HCT116 (cell line): ENCODE measurements around the gene DOCK3. TPM values are rescaled to one million over a fixed set of nuclear protein-coding genes. Genes with fewer than 3 reads are reported as not detected.

ENCODE experiments used
- ATAC-seq: fragments of 200-7000 bp; cut with Tn5 transposase; 2 replicates; pipeline ENCODE4 v1.9.1; 2020; ENCODE audit warnings: mild to moderate bottlenecking, moderate library complexity
- BruUV-seq: library from RNA; stranded (reverse); fragments of 400-500 nt; replicated peaks from 2 replicates; lab custom pipeline; 2021; lab: Mats Ljungman, UMichigan
- CTCF ChIA-PET: fragments of 300-600 bp; sonication (Branson Sonifier 250); formaldehyde crosslinking; loops from one replicate; lab custom pipeline; 2021; ENCODE audit warnings: antibody characterized with exemption; lab: Charles Lee
- POLR2A ChIA-PET: fragments of 300-600, 350-600 bp; sonication (Branson Sonifier 250); formaldehyde crosslinking; loops from one replicate; lab custom pipeline; 2021; ENCODE audit warnings: antibody characterized with exemption; lab: Charles Lee
- RAD21 ChIA-PET, 2 experiments: fragments of 300-600 bp; sonication (Branson Sonifier 250); formaldehyde crosslinking; loops; one replicate each; lab custom pipeline; 2023; ENCODE audit warnings: low total read pairs in 2 of 2; ENCODE audit not compliant: uncharacterized antibody in 2 of 2, unreplicated experiment in 2 of 2, low non-redundant PET in 1 of 2; lab: Charles Lee
- DNase-seq: peaks from one replicate; pipeline ENCODE4 v3.0.0-alpha.2; 2010; ENCODE audit warnings: low read depth, low spot score
- H2AFZ ChIP-seq: fragments of 200-600 bp; shearing (Covaris generic), sonication (generic); 2 replicates; pipeline ENCODE4 v1.6.1; 2017; ENCODE audit warnings: low read depth, mixed run types, mixed read lengths, antibody characterized with exemption, low read length; ENCODE audit not compliant: poor library complexity, severe bottlenecking
- H3K27ac ChIP-seq: 2 replicates; pipeline ENCODE4 v1.5.1; 2012; ENCODE audit warnings: low read depth, low read length
- H3K27me3 ChIP-seq: fragments of 200-600 bp; sonication (generic); 2 replicates; pipeline ENCODE4 v1.6.1; 2016; ENCODE audit warnings: mixed run types, low read length, mixed read lengths; ENCODE audit not compliant: insufficient read depth
- H3K36me3 ChIP-seq, 2 experiments: fragments of 200-500 bp in 1 of 2; fragments of 200-600 bp in 1 of 2; sonication (Bioruptor generic) in 1 of 2; sonication (generic) in 1 of 2; 2 replicates each; pipeline versions ENCODE4 v1.5.1 to v1.6.1; 2014 to 2016; ENCODE audit warnings: low read length in 2 of 2, inconsistent platforms in 1 of 2, mixed read lengths in 1 of 2, mixed run types in 1 of 2; ENCODE audit not compliant: insufficient read depth in 2 of 2, control insufficient read depth in 1 of 2
- H3K4me1 ChIP-seq, 2 experiments: fragments of 200-600 bp in 1 of 2; sonication (generic) in 1 of 2; 2 replicates each; pipeline versions ENCODE4 v1.5.1 to v1.6.1; 2012 to 2017; ENCODE audit warnings: low read length in 2 of 2, inconsistent platforms in 1 of 2, mild to moderate bottlenecking in 1 of 2, mixed read lengths in 1 of 2, mixed run types in 1 of 2, moderate library complexity in 1 of 2; ENCODE audit not compliant: insufficient read depth in 2 of 2, control insufficient read depth in 1 of 2
- H3K4me2 ChIP-seq: fragments of 200-600 bp; sonication (generic); 2 replicates; pipeline ENCODE4 v1.6.1; 2017; ENCODE audit warnings: mixed run types, low read length, mixed read lengths
- H3K4me3 ChIP-seq, 2 experiments: fragments of 200-600 bp in 1 of 2; sonication (generic) in 1 of 2; replicated peaks in 1 of 2; 2 replicates each; pipeline ENCODE4 v1.5.1; 2011 to 2016; ENCODE audit warnings: low read length in 2 of 2, control low read depth in 1 of 2, low read depth in 1 of 2, mild to moderate bottlenecking in 1 of 2, mixed read lengths in 1 of 2, mixed run types in 1 of 2
- H3K79me2 ChIP-seq: fragments of 200-600 bp; sonication (generic); 2 replicates; pipeline ENCODE4 v1.6.1; 2017; ENCODE audit warnings: mild to moderate bottlenecking, mixed run types, low read length, moderate library complexity, mixed read lengths; ENCODE audit not compliant: insufficient read depth
- H3K9ac ChIP-seq: fragments of 200-600 bp; sonication (generic); 2 replicates; pipeline ENCODE4 v1.6.1; 2016; ENCODE audit warnings: low read length, mixed read lengths
- H3K9me2 ChIP-seq: fragments of 200-600 bp; sonication (generic), shearing (Covaris generic); 2 replicates; pipeline ENCODE4 v1.6.1; 2017; ENCODE audit warnings: mixed run types, mild to moderate bottlenecking, moderate library complexity; ENCODE audit not compliant: insufficient read depth
- H3K9me3 ChIP-seq, 2 experiments: fragments of 200-500 bp in 1 of 2; fragments of 200-600 bp in 1 of 2; sonication (Bioruptor generic) in 1 of 2; sonication (generic) in 1 of 2; 2 replicates each; pipeline ENCODE4 v1.6.1; 2014 to 2017; ENCODE audit warnings: low read length in 2 of 2, mixed read lengths in 2 of 2, inconsistent platforms in 1 of 2, low read depth in 1 of 2, mild to moderate bottlenecking in 1 of 2, mixed run types in 1 of 2, moderate library complexity in 1 of 2; ENCODE audit not compliant: control insufficient read depth in 1 of 2, insufficient read depth in 1 of 2
- H4K20me1 ChIP-seq: fragments of 200-600 bp; sonication (generic), shearing (Covaris generic); 2 replicates; pipeline ENCODE4 v1.6.1; 2017; ENCODE audit warnings: mixed run types, mild to moderate bottlenecking, moderate library complexity; ENCODE audit not compliant: insufficient read depth
- EZH2 ChIP-seq: fragments of 200-600 bp; sonication (generic); IDR thresholded peaks from 2 replicates; pipeline ENCODE4 v1.6.1; 2017; ENCODE audit warnings: antibody characterized with exemption, mixed run types
- EZH2phosphoT487 ChIP-seq: fragments of 200-600 bp; IDR thresholded peaks from 2 replicates; pipeline ENCODE4 v1.6.1; 2018; ENCODE audit warnings: antibody characterized with exemption, borderline replicate concordance
- POLR2AphosphoS5 ChIP-seq: IDR thresholded peaks from 2 replicates; pipeline ENCODE4 v1.6.1; 2011; ENCODE audit warnings: mild to moderate bottlenecking, low read depth, low read length, moderate library complexity
- SIN3A ChIP-seq: IDR thresholded peaks from 2 replicates; pipeline ENCODE4 v1.6.1; 2012; ENCODE audit warnings: low read depth
- SP1 ChIP-seq: IDR thresholded peaks from 2 replicates; pipeline ENCODE4 v1.6.1; 2012; ENCODE audit warnings: low read depth
- TCF7L2 ChIP-seq: IDR thresholded peaks from 2 replicates; pipeline ENCODE4 v1.7.0; 2011; ENCODE audit warnings: borderline replicate concordance, inconsistent platforms; ENCODE audit not compliant: insufficient read depth, insufficient read length; ENCODE audit errors: extremely low read depth
- ZFX ChIP-seq: fragments of 450-650 bp; IDR thresholded peaks from 2 replicates; pipeline ENCODE4 v1.6.1; 2017
- ZNF274 ChIP-seq: fragments of 200-500 bp; sonication (Bioruptor generic); IDR thresholded peaks from 2 replicates; pipeline ENCODE4 v1.6.1; 2014; ENCODE audit warnings: mild to moderate bottlenecking, low read depth, low read length, inconsistent platforms
- intact Hi-C: fragments of 100-400 bp; cut with micrococcal nuclease; formaldehyde crosslinking; loops from 2 replicates; pipeline ENCODE4 v1.10.0; 2022
- total RNA-seq: library from RNA; stranded (reverse); gene quantifications from one replicate; pipeline ENCODE4 v1.2.1, GENCODE V29; 2021; ENCODE audit not compliant: unreplicated experiment
- TF ChIP-seq, protein P1 (sequence below): IDR thresholded peaks from 2 replicates; pipeline ENCODE4 v1.6.1; 2011; ENCODE audit warnings: mild to moderate bottlenecking, low read length, moderate library complexity; ENCODE audit not compliant: insufficient replicate concordance; ENCODE audit errors: extremely low read depth

Gene DOCK3
- total RNA-seq, 1 experiment from 2014 or later: 4.2 TPM

DNA sequence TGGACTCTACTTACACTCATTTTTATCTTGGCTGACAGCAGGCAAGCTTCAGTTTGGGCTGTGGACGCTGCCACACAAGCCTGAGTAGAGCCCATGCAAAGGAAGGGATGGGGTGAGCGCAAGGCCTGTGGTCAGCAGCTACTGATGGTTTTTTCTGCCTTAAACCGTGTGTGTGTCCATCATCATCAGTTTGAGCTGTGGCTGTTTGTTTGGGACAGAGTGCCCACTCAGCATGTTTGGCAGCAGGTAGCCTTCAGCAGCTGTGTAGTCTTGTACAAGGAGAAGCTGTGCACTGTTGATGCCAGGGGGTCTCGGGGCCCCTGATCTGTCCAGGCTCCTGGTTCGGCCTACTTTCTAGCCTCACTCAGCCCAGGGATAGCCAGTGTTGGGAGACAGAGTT is 719.8 kb downstream of the DOCK3 start (continued):
- TF ChIP-seq EZH2phosphoT487 (no peak), ZFX (no peak), TCF7L2 (no peak), ZNF274 (no peak), EZH2 (no peak)
- TF ChIP-seq, protein P1, sequence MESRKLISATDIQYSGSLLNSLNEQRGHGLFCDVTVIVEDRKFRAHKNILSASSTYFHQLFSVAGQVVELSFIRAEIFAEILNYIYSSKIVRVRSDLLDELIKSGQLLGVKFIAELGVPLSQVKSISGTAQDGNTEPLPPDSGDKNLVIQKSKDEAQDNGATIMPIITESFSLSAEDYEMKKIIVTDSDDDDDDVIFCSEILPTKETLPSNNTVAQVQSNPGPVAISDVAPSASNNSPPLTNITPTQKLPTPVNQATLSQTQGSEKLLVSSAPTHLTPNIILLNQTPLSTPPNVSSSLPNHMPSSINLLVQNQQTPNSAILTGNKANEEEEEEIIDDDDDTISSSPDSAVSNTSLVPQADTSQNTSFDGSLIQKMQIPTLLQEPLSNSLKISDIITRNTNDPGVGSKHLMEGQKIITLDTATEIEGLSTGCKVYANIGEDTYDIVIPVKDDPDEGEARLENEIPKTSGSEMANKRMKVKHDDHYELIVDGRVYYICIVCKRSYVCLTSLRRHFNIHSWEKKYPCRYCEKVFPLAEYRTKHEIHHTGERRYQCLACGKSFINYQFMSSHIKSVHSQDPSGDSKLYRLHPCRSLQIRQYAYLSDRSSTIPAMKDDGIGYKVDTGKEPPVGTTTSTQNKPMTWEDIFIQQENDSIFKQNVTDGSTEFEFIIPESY: no peak

DNA sequence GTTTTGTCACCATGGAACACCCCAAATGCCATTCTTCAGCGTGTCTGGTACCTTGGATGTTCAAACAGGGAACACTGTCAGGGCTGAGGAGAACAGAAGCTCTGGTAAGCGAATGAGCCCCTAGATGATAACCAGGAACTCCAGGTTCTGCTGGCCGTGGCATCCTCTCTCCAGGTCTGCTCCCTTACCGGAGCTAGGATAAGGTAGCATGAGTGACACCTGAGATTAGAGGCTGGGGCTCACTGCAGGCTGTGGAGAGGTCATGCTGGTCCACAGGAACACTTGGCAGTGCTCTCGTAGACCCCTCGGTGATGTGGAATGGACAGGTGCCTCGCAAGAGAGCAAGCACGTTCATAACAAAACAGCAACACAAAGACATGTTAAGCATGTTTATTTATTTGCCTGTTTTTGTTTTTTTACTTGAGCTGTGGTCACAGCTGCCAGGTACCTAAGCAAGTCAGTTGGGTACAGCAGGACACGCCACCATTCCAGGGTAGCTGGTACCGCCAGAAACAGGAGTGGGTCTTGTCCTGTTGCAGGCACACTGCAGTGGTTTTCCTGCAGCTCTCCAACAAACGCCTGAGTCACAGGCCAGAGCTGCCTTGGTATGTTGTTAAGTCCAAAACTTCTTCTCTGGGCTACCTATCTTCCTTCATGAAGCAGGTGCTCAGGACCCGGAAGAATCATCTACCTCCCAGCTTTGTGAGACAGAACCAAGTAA is 720.9 kb downstream of the DOCK3 start:
- H3K9me3 ChIP-seq: peaks cover 0 to 14% of the 10 kb centered on the region in 2 experiments; a peak in 1 of 4 replicates
- no peaks in the 10 kb centered on the region for H4K20me1 ChIP-seq
- ChIA-PET POLR2A (no interaction called here), CTCF (no interaction called here), RAD21 (no interaction called here)
- BruUV-seq: no TSS peak
- intact Hi-C loops: no loop called here
- no peak overlapping the region for H3K4me3 ChIP-seq
- peaks cover 39% of the 10 kb centered on the region for H3K79me2 ChIP-seq
- ATAC-seq (no peak), DNase-seq (no peak)
- peaks cover 5 to 10% of the 10 kb centered on the region in 2 experiments; a peak in 2 of 4 replicates for H3K4me1 ChIP-seq
- H3K4me2 ChIP-seq: no peak overlapping the region
- no peak overlapping the region for H3K27ac ChIP-seq
- H3K27me3 ChIP-seq: no peaks in the 10 kb centered on the region
- H2AFZ ChIP-seq: no peak overlapping the region
- no peaks in the 10 kb centered on the region for H3K9me2 ChIP-seq
- TF ChIP-seq SIN3A: no peak
- peak; percentile 20; the same call in 1 of the 2 replicates for TF ChIP-seq POLR2AphosphoS5
- TF ChIP-seq SP1: no peak
- no peak overlapping the region for H3K9ac ChIP-seq
- H3K36me3 ChIP-seq: peaks cover 30 to 58% of the 10 kb centered on the region in 2 experiments
